Keratinocyte (primary cell): ENCODE data around the gene PLPPR1. TPM values are rescaled to one million over a fixed set of nuclear protein-coding genes. Genes with fewer than 3 reads are reported as not detected.

Source experiments
- DNase-seq: peaks from one replicate; pipeline ENCODE4 v3.0.0-alpha.2; 2011; ENCODE audit warnings: low read depth, missing footprints, low spot score
- FAIRE-seq: peaks from 2 replicates; lab custom pipeline; 2011; peaks lifted over from hg19 to GRCh38; lab: Jason Lieb, UNC
- H2AFZ ChIP-seq: 2 replicates; pipeline ENCODE4 v1.6.0; 2012; ENCODE audit warnings: low read length, control low read depth, inconsistent platforms; ENCODE audit not compliant: control insufficient read depth
- H3K27ac ChIP-seq: 2 replicates; pipeline ENCODE4 v1.5.1; 2011; ENCODE audit warnings: low read length; ENCODE audit not compliant: control insufficient read depth, insufficient read depth
- H3K27me3 ChIP-seq: 3 replicates; pipeline ENCODE4 v1.6.0; 2011; ENCODE audit warnings: low read length; ENCODE audit not compliant: control insufficient read depth, insufficient read depth; ENCODE audit errors: extremely low read depth
- H3K36me3 ChIP-seq, 2 experiments: 2 replicates in 1 of 2; 3 replicates in 1 of 2; pipeline ENCODE4 v1.5.1; 2011; ENCODE audit warnings: low read length in 2 of 2, mild to moderate bottlenecking in 1 of 2; ENCODE audit not compliant: control insufficient read depth in 2 of 2, insufficient read depth in 2 of 2; ENCODE audit errors: extremely low read depth in 1 of 2
- H3K4me1 ChIP-seq: 3 replicates; pipeline ENCODE4 v1.5.1; 2011; ENCODE audit warnings: low read length; ENCODE audit not compliant: control insufficient read depth, insufficient read depth; ENCODE audit errors: extremely low read depth
- H3K4me2 ChIP-seq: 3 replicates; pipeline ENCODE4 v1.6.0; 2011; ENCODE audit warnings: low read depth, low read length; ENCODE audit not compliant: control insufficient read depth, insufficient read depth; ENCODE audit errors: extremely low read depth
- H3K4me3 ChIP-seq, 3 experiments: fragments of 200-600 bp in 1 of 3; sonication (generic) in 1 of 3; 2 replicates in 2 of 3; 3 replicates in 1 of 3; pipeline ENCODE4 v1.5.1; 2011 to 2016; ENCODE audit warnings: low read length in 3 of 3, mild to moderate bottlenecking in 3 of 3, control low read depth in 2 of 3, inconsistent platforms in 1 of 3, low read depth in 1 of 3, mixed read lengths in 1 of 3, mixed run types in 1 of 3, moderate library complexity in 1 of 3; ENCODE audit not compliant: control insufficient read depth in 2 of 3, insufficient read depth in 2 of 3; ENCODE audit errors: extremely low read depth in 1 of 3
- H3K79me2 ChIP-seq: 2 replicates; pipeline ENCODE4 v1.6.0; 2012; ENCODE audit warnings: low read length; ENCODE audit not compliant: control insufficient read depth, insufficient read depth
- H3K9ac ChIP-seq: 3 replicates; pipeline ENCODE4 v1.6.0; 2011; ENCODE audit warnings: low read length; ENCODE audit not compliant: control insufficient read depth, insufficient read depth; ENCODE audit errors: extremely low read depth
- H3K9me1 ChIP-seq: 3 replicates; pipeline ENCODE4 v1.6.0; 2011; ENCODE audit warnings: low read length; ENCODE audit not compliant: control insufficient read depth, insufficient read depth; ENCODE audit errors: extremely low read depth
- H3K9me3 ChIP-seq: 2 replicates; pipeline ENCODE4 v1.5.1; 2012; ENCODE audit warnings: low read depth, low read length; ENCODE audit not compliant: control insufficient read depth
- H4K20me1 ChIP-seq: 3 replicates; pipeline ENCODE4 v1.6.0; 2011; ENCODE audit warnings: low read length; ENCODE audit not compliant: control insufficient read depth, insufficient read depth; ENCODE audit errors: extremely low read depth
- EZH2 ChIP-seq: IDR thresholded peaks from one replicate; pipeline ENCODE4 v1.6.1; 2012; ENCODE audit warnings: inconsistent platforms, mild to moderate bottlenecking, low read length, moderate library complexity
- dilution Hi-C: fragments of 300-500 bp; cut with MboI; formaldehyde crosslinking; loops from one replicate; pipeline ENCODE4 v1.7.0; 2020; ENCODE audit warnings: low sequenced_read_pairs; ENCODE audit not compliant: extremely low pct_ligation_motif_present
- polyA plus RNA-seq, 5 experiments: library from polyadenylated mRNA; depleted of rRNA in 3 of 5; stranded (reverse) in 3 of 5; stranded (forward) in 1 of 5; unstranded in 1 of 5; fragments of >200 nt; gene quantifications; 1 replicate in 1 of 5; 2 replicates in 3 of 5; 3 replicates in 1 of 5; pipeline versions ENCODE4 v1.2.1 to v1.2.3, GENCODE V29; 2011 to 2012; ENCODE audit warnings: missing spikeins in 2 of 5, low read depth in 1 of 5, low replicate concordance in 1 of 5
- TF ChIP-seq, protein P1 (sequence below), 3 experiments: IDR thresholded peaks in 1 of 3; conservative IDR thresholded peaks in 1 of 3; optimal IDR thresholded peaks in 1 of 3; 2 replicates in 2 of 3; 3 replicates in 1 of 3; pipeline versions ENCODE3 to v1.5.1; 2011; ENCODE audit warnings: low read length in 3 of 3, mild to moderate bottlenecking in 3 of 3, moderate library complexity in 2 of 3, control low read depth in 1 of 3, inconsistent platforms in 1 of 3; ENCODE audit not compliant: insufficient read depth in 2 of 3; ENCODE audit errors: extremely low read depth in 1 of 3

PLPPR1 gene
- polyA plus RNA-seq, 1 donor (not counting 4 experiments of a cell fraction or from before 2014, with no cell fraction given): not detected

DNA sequence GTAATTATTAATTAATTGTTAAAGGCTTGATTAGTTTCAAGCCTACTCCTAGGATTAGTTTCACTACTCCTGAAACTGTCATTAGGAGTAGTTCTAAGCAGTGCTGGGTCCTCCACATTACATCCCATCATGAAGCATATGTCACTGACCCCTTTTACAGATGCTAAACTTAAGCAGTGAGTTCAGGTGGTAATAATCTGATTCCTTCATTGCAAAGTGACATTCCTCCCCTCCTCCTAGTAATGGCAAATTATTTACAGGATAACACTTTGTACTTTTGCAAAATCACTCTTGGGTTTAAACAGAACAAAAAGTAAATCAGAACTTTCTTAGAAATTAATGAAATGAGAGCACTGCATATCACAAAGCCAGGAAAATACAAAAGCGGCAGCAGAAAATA lies 303.8 kb downstream of the PLPPR1 start:
- DNase-seq (no peak), FAIRE-seq (no peak)
- dilution Hi-C loops: no loop called here
- Histone ChIP-seq H2AFZ (no peak overlapping the region), H3K4me1 (no peaks in the 10 kb centered on the region), H3K79me2 (no peaks in the 10 kb centered on the region), H3K4me3 (no peak overlapping the region), H3K27me3 (no peaks in the 10 kb centered on the region), H3K36me3 (no peaks in the 10 kb centered on the region), H3K4me2 (no peak overlapping the region), H3K9ac (no peak overlapping the region), H3K9me1 (no peaks in the 10 kb centered on the region), H3K9me3 (no peaks in the 10 kb centered on the region), H3K27ac (no peak overlapping the region), H4K20me1 (no peaks in the 10 kb centered on the region)
- no peak for TF ChIP-seq EZH2
- TF ChIP-seq, protein P1, sequence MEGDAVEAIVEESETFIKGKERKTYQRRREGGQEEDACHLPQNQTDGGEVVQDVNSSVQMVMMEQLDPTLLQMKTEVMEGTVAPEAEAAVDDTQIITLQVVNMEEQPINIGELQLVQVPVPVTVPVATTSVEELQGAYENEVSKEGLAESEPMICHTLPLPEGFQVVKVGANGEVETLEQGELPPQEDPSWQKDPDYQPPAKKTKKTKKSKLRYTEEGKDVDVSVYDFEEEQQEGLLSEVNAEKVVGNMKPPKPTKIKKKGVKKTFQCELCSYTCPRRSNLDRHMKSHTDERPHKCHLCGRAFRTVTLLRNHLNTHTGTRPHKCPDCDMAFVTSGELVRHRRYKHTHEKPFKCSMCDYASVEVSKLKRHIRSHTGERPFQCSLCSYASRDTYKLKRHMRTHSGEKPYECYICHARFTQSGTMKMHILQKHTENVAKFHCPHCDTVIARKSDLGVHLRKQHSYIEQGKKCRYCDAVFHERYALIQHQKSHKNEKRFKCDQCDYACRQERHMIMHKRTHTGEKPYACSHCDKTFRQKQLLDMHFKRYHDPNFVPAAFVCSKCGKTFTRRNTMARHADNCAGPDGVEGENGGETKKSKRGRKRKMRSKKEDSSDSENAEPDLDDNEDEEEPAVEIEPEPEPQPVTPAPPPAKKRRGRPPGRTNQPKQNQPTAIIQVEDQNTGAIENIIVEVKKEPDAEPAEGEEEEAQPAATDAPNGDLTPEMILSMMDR (optimal IDR thresholded peaks at IDR 0.05 in 1 of 3, IDR thresholded peaks at IDR 0.05 in 1 of 3, conservative IDR thresholded peaks at IDR 0.05 in 1 of 3; ENCODE audit: extremely low read depth in 1 of 3, insufficient read depth in 2 of 3, low read length in 3 of 3): no peak

DNA sequence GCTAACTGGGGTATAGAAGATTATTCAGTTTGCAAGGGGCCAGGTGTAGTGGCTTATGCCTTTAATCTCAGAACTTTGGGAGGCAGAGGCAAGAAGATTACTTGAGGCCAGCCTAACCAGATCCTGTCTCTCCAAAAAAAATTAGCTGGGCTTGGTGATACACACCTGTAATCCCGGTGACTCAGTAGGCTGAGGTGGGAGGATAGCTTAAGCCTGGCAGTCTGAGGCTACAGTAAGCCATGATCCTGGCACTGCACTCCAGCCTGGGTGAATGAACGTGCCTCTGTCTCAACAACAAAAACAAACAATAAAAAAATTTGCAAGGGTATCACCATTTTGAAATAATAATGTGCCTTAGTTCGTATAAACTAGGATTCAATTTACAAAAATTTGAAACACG lies 305.0 kb downstream of the PLPPR1 start:
- FAIRE-seq (no peak), DNase-seq (no peak)
- no peak overlapping the region for H3K4me2 ChIP-seq
- no peak overlapping the region for H3K4me3 ChIP-seq
- no peak for TF ChIP-seq EZH2
- TF ChIP-seq, protein P1 (optimal IDR thresholded peaks at IDR 0.05 in 1 of 3, IDR thresholded peaks at IDR 0.05 in 1 of 3, conservative IDR thresholded peaks at IDR 0.05 in 1 of 3; ENCODE audit: extremely low read depth in 1 of 3, insufficient read depth in 2 of 3, low read length in 3 of 3): no peak
- dilution Hi-C loops: no loop called here
- no peaks in the 10 kb centered on the region for H3K36me3 ChIP-seq
- no peaks in the 10 kb centered on the region for H3K27me3 ChIP-seq
- H3K9me1 ChIP-seq: no peaks in the 10 kb centered on the region
- H2AFZ ChIP-seq: no peak overlapping the region
- H3K4me1 ChIP-seq: no peaks in the 10 kb centered on the region
- no peaks in the 10 kb centered on the region for H3K9me3 ChIP-seq
- H4K20me1 ChIP-seq: no peaks in the 10 kb centered on the region
- no peak overlapping the region for H3K27ac ChIP-seq
- no peak overlapping the region for H3K9ac ChIP-seq
- H3K79me2 ChIP-seq: no peaks in the 10 kb centered on the region
